Measurements from ENCODE around the gene TPRN.
A peak's percentile ranks its signal among the peaks of the same experiment; 100 is the strongest.

- no peak for TF ChIP-seq JUN (IDR thresholded peaks at IDR 0.05; ENCODE audit: borderline replicate concordance, insufficient read depth, insufficient read length, low read depth)
- TF ChIP-seq EZH2 (IDR thresholded peaks at IDR 0.05; ENCODE audit: borderline replicate concordance, low read depth, low read length, severe bottlenecking) = no peak
- peak; percentile 97 for TF ChIP-seq POLR2A (IDR thresholded peaks at IDR 0.05; ENCODE audit: low read depth, low read length)
These were observed 4.9 kb upstream of the TPRN start, which contains the start of the genes NDOR1 and TMEM203 for GRCh38 chr9:137205126-137206069.
